OCI-M2 (cell line): ENCODE results near the gene REC8.
"Not testable (repeated sequence)": the region's sequence is repeated elsewhere in the genome, so short reads cannot be mapped to it uniquely, and the experiment has no call there.

Source experiments
- DNase-seq: peaks from one replicate; lab custom pipeline; 2025; ENCODE audit not compliant: unreplicated experiment; lab: John Stamatoyannopoulos, UW

The REC8 gene

GRCh38 chr14:24198814-24199524, 27.1 kb downstream of the REC8 start:
- DNase-seq, result no peak

DNA sequence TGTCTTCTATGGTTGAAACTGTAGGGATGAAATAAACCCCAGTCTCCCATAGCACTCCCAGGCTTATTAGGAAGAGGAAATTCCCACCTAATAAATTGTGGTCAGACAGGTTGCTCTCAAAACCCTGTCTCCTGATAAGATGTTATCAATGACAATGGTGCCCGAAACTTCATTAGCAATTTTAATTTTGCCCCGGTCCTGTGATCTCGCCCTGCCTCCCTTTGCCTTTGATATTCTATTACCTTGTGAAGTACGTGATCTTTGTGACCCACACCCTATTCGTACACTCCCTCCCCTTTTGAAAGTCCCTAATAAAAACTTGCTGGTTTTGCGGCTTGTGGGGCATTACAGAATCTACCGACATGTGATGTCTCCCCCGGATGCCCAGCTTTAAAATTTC, 30.7 kb downstream of the REC8 start:
- not testable (repeated sequence) for DNase-seq

DNA sequence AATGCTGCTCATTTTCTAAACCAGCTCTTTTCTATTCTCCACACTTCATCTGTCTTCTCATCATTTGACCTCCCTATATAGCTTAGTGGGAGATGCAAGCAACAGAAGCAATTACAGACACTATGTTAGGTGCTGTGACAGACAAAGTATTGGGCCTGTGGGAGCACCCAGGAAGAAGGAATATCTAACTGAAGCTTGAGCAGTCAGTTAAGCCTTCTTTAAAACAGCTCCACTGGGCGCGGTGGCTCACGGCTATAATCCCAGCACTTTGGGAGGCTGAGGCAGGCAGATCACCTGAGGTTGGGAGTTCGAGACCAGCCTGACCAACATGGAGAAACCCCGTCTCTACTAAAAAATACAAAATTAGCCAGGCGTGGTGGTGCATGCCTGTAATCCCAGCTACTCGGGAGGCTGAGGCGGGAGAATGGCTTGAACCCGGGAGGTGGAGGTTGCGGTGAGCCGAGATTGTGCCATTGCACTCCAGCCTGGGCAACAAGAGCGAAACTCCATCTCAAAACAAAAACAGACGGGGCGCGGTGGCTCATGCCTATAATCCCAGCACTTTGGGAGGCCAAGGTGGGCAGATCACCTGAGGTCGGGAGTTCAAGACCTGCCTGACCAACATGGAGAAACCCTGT, 31.5 kb downstream of the REC8 start:
- DNase-seq, result not testable (repeated sequence)

GRCh38 chr14:24204163-24205146, 32.6 kb downstream of the REC8 start:
- DNase-seq, result no peak

GRCh38 chr14:24206260-24207103, 34.6 kb downstream of the REC8 start:
- DNase-seq, result no peak

DNA sequence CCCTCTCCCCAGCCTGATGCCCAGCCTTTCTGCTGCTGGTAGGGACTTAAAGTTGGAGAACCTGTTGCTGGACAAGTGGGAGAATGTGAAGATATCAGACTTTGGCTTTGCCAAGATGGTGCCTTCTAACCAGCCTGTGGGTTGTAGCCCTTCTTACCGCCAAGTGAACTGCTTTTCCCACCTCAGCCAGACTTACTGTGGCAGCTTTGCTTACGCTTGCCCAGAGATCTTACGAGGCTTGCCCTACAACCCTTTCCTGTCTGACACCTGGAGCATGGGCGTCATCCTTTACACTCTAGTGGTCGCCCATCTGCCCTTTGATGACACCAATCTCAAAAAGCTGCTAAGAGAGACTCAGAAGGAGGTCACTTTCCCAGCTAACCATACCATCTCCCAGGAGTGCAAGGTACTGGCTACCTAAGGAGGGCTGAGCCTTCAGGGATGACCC, 35.2 kb downstream of the REC8 start:
- DNase-seq, result no peak

DNA sequence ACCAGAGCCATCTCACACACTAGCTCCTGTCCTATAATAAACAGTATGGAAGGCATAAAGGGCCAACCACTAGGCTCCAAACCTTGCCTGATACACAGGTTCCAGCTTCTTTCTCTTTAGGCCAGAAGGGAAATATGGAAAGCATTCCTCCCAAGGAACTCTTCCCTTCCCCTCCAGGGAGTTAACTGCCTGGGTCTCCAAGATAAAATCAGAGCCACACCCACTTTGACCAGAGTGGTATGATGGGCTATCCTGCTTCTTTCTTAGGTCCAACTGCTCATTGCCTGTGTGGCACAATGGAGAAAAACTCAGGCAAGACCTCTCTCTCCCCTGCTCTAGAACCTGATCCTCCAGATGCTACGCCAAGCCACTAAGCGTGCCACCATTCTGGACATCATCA, 35.7 kb downstream of the REC8 start:
- no peak for DNase-seq

DNA sequence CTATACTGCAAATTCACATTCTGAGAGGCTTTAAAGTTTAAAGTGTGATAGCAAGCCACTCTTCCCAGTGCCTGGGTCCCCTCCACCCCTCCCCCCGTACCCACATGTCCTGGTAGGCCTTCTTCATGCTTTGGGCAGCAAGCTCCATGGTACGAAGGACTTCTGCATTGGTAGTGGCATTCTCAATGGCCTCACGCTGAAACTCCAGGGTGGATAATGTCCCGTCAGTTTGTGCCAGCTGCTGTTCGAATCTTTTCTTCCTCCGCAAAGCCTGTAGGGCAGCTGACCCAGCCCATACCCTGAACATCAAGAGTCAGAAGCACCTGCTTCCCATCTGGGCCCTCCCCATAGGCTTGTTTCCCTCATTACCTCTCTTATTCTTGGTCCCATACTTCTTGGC, 39.4 kb downstream of the REC8 start:
- no peak for DNase-seq

DNA sequence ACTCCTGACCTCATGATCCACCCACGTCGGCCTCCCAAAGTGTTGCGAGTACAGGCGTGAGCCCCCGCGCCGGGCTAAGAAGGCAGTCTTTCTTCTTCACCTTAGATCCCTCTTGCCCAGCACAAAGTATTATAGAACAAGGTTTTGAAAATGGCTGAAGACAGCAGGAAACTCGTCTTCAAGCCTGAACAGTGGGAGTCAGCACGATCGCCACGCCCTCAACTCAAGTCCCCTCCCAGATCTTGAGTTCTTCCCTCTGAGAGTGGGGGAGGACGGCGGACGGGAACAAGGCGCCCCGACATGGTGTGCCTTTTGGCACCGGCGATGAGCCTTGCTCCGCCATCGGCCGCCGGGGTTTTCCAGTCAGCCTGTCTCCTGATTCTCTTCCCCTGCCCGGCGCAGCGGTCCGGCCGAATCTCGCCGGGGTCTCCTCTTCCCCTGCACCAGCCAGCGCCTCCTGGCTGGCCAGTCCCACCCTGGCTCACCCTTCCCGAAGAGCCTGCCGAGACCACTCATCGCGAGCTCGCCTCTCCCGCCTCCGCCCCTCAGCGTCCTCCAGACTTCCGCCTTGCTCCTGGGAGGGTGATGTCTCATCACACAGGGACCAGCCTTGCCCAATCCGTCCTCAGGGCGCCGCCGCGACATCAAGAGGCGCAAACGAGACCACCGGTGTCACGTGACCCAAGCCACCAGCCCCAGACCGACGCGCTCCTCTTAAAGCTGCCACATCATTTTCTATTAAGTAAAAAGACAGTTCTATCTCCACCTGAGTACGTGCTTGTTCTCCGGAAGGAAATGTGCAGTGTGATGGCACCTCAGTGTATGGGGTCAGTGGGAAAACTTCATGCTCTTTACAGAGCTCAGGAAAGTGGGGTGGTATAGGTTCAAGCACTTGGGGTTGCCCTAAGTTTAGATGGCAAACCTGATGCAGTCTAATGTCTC, 41.3 kb downstream of the REC8 start, which contains the start of gene CHMP4A:
Gene CHMP4A, minus strand, starts transcription at position 565 of the 942 bp plus-strand sequence. Its CDS starts 49 bp downstream, at position 516.
- DNase-seq, result peak; percentile 93

- DNase-seq, result no peak
Observed at GRCh38 chr14:24213866-24214662, 42.2 kb downstream of the REC8 start.

DNA sequence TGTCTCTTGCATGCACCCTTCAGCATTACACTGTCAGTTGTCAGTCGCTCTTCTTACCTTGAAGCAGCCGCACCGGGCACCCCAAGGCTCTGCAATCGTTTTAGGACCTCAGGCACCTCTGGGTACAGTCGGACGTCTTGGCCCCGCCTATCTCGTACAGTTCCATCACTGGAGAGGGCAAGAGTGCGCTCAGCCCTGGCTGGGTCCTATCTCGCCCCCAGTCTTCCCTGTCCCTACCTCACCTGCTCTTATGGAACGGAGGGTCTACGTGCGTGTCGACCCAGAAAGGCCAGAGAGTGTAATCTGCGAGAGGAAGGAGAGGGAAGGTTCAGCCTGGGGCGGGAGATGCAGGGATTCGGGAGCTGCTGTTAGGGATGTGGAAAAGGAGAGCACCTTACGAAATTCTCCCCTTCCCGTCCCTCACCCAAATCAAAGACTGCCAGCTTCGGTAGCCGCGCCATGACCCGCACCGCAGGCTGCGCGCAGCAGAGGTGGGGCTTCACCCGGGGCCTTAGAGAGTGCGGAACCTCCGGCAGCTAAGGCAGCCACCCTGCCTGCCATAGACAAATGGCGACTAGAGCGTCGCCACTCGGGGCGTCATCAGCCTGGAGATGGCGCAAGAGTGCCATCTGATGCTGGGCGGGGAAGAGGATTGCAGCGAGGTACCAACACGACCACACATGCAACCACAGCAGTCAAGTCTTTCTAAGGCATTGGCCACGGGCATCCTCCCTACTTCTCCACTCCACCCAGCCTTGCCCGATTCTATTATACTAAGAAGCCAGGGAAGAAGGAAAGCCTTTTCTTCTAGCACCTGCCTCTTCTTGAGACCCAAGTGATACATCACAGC, 43.8 kb downstream of the REC8 start, which contains the start of gene MDP1:
Gene MDP1, minus strand, starts transcription at position 572 of the 850 bp plus-strand sequence. Its CDS starts 111 bp downstream, at position 461.
- peak; percentile 70 for DNase-seq

- no peak for DNase-seq
Observed at GRCh38 chr14:24216345-24216699, 44.4 kb downstream of the REC8 start.

DNA sequence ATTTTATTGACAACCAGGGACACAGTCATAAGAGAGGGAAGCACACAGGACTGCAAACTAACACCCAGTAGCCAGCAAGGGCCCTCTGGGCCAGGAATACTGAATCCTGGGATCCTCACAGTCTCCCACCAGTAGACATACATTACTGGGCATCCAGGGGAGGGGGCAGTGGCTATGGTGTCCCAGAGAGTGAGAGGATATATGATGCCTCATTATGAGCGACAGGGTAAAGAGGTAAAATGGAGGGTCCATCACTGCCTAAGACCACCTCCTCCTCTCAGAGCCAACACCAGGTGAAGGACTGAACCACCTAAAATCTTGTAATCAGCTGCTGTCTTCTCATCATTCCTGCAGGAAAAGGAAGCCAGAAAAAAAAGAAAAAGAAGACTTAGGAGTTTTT, 45.0 kb downstream of the REC8 start:
- DNase-seq, result not testable (repeated sequence)

DNA sequence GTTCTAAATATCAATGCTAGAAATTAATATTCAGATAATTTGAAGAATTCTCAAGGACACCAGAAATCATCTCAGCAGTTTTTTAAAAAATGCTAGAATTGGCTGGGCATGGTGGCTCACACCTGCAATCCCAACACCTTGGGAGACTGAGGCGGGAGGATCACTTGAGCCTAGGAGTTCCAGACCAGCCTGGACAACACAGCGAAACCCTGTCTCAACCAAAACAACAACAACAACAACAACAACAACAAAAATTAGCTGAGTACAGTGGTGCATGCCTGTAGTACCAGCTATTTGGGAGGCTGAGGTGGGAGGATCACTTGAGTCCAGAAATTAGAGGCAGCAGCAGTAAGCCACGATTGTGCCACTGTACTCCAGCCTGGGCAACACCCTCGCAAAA, 47.2 kb downstream of the REC8 start:
- no peak for DNase-seq

DNA sequence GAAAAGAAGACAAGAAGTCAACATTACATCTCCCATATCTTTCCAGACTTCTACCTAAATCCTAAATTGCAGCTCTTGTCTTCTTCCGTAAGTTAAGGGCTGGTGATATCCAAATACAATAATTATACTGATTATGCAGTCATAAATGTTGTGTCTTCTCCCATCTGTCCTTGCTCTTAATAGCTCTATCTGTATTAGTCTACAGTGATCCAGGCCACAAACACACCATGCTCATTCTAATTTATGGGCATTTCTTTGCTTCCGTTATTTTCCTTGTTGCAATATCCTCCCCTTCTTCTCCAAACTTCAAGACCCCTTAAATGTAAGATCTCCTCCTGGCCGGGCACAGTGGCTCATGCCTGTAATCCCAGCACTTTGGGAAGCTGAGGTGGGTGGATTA, 47.6 kb downstream of the REC8 start:
- no peak for DNase-seq

- not testable (repeated sequence) for DNase-seq
Observed at GRCh38 chr14:24222987-24223386, 51.1 kb downstream of the REC8 start.

- DNase-seq, result no peak
Observed at GRCh38 chr14:24224618-24225071, 52.8 kb downstream of the REC8 start.
